Gastrocnemius medialis (tissue), 4 donors: Measurements from ENCODE around the gene PDLIM1. TPM values are rescaled to one million over a fixed set of nuclear protein-coding genes. Genes with fewer than 3 reads are reported as not detected.

Source experiments
- ATAC-seq, 2 donors: fragments of 150-250 bp; one replicate each; pipeline ENCODE4 v1.9.1; 2016
- DNase-seq, 2 donors: peaks; one replicate each; pipeline ENCODE4 v3.0.0-alpha.2; 2019
- H3K27ac ChIP-seq, 4 donors: fragments of 200-600 bp; sonication (generic); 1 replicate in 1 of 4; 2 replicates in 3 of 4; pipeline ENCODE4 v1.5.1; 2016 to 2018; ENCODE audit warnings: mild to moderate bottlenecking in 2 of 4, moderate library complexity in 1 of 4
- H3K27me3 ChIP-seq, 3 donors: fragments of 200-600 bp; sonication (generic) in 2 of 3; 1 replicate in 1 of 3; 2 replicates in 2 of 3; pipeline versions ENCODE4 v1.5.1 to v1.6.0; 2016 to 2019; ENCODE audit warnings: mild to moderate bottlenecking in 1 of 3, moderate library complexity in 1 of 3
- H3K36me3 ChIP-seq, 2 donors: fragments of 200-600 bp; sonication (generic) in 1 of 2; one replicate each; pipeline ENCODE4 v1.5.1; 2017 to 2018
- H3K4me1 ChIP-seq, 2 donors: fragments of 200-600 bp; sonication (generic) in 1 of 2; one replicate each; pipeline ENCODE4 v1.5.1; 2016 to 2017; ENCODE audit warnings: mild to moderate bottlenecking in 2 of 2
- H3K4me3 ChIP-seq, 4 donors: fragments of 200-600 bp; sonication (generic) in 3 of 4; 1 replicate in 1 of 4; 2 replicates in 3 of 4; pipeline ENCODE4 v1.5.1; 2016 to 2019; ENCODE audit warnings: mild to moderate bottlenecking in 2 of 4
- H3K9me3 ChIP-seq, 3 donors: fragments of 200-600 bp; sonication (generic) in 2 of 3; 1 replicate in 1 of 3; 2 replicates in 2 of 3; pipeline ENCODE4 v1.5.1; 2016 to 2019
- POLR2A ChIP-seq, 2 donors: fragments of 450-650 bp; IDR thresholded peaks; one replicate each; pipeline ENCODE4 v1.6.1; 2017; ENCODE audit warnings: antibody characterized with exemption in 2 of 2, mild to moderate bottlenecking in 2 of 2, moderate library complexity in 2 of 2
- in situ Hi-C, 4 donors: fragments of 200-750 bp; cut with MboI; loops; one replicate each; pipeline versions ENCODE4 v1.15.0 to v1.8.0; 2017; ENCODE audit warnings: low sequenced_read_pairs in 4 of 4
- intact Hi-C: fragments of 100-400 bp; cut with DNase I; formaldehyde crosslinking; loops from one replicate; pipeline ENCODE4 v1.15.1; 2023; ENCODE audit warnings: low total_unique reads
- total RNA-seq, 4 donors: library from RNA; depleted of rRNA; stranded (reverse); fragments of >200 nt; gene quantifications; one replicate each; pipeline versions ENCODE4 v1.1.0 to v1.2.3, GENCODE V29; 2016
- TF ChIP-seq, protein P1 (sequence below), 5 experiments: fragments of 450-650 bp in 3 of 5; fragments of 200-600 bp in 2 of 5; sonication (generic) in 2 of 5; IDR thresholded peaks in 4 of 5; conservative IDR thresholded peaks in 1 of 5; 1 replicate in 4 of 5; 2 replicates in 1 of 5; pipeline ENCODE4 v1.5.1; 2016 to 2019; ENCODE audit warnings: antibody characterized with exemption in 5 of 5, mild to moderate bottlenecking in 3 of 5, moderate library complexity in 3 of 5

Gene PDLIM1, protein sequence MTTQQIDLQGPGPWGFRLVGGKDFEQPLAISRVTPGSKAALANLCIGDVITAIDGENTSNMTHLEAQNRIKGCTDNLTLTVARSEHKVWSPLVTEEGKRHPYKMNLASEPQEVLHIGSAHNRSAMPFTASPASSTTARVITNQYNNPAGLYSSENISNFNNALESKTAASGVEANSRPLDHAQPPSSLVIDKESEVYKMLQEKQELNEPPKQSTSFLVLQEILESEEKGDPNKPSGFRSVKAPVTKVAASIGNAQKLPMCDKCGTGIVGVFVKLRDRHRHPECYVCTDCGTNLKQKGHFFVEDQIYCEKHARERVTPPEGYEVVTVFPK
- total RNA-seq, result 100 to 1,000 TPM; 157 to 572 (median 272) TPM

DNA sequence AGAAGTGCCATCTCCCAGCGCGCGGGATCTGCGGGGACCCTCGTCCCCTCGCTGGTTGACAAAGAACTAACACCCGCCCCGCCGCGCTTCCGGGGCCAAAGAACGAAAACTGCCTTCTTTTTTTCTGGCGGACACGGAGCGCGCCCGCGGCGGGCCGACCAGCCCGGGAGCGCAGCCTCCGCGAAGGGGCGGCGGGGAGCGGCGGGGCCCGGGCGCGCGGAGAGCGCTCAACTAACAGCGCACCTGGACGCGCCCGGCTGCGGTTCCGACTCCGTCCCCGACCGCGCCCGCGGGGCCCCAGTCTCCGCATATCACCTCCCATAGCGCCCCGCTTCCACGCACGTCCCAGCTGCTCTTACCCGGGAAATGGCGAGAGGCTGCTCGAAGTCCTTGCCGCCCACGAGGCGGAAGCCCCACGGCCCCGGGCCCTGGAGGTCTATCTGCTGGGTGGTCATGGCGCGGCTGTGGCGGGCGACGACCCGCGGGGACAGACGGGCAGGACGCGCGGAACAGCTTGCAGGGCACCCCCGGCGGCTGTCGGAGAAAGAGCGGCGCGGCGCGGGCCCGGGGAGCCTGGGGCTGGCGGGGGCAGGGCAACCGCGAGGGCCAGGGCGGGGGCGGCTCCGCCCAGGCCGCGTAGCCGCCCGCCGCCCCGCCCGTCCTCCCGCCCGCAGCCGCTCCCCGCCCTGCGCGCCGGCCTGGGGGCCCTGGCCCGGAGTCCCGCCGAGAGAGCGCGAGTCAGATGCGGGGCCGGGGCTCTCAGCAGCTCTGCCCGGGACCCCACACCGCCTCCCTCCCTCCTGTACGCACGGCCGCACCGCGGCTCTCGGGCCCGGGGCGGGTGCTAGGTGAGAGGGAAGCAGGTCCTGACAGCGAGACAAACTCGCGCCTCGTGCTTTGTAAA, at the start of gene PDLIM1:
PDLIM1 (minus strand) TSS at position 543 of the 904 bp plus-strand sequence; CDS start at position 455, 88 bp downstream.
- ATAC-seq (peak; percentile 41 to 44), DNase-seq (peak; percentile 54 to 74)
- Histone ChIP-seq H3K4me1 (peaks cover 27 to 36% of the 10 kb centered on the region in 2 donors), H3K9me3 (no peaks in the 10 kb centered on the region), H3K27me3 (no peaks in the 10 kb centered on the region), H3K36me3 (no peaks in the 10 kb centered on the region), H3K4me3 (peak within 1 kb of the TSS; percentile 66 to 89 (median 72)), H3K27ac (peak within 1 kb of the TSS; percentile 80 to 97 (median 92))
- TF ChIP-seq POLR2A (IDR thresholded peaks at IDR 0.05), result peak; percentile 89 to 93
- TF ChIP-seq, protein P1, sequence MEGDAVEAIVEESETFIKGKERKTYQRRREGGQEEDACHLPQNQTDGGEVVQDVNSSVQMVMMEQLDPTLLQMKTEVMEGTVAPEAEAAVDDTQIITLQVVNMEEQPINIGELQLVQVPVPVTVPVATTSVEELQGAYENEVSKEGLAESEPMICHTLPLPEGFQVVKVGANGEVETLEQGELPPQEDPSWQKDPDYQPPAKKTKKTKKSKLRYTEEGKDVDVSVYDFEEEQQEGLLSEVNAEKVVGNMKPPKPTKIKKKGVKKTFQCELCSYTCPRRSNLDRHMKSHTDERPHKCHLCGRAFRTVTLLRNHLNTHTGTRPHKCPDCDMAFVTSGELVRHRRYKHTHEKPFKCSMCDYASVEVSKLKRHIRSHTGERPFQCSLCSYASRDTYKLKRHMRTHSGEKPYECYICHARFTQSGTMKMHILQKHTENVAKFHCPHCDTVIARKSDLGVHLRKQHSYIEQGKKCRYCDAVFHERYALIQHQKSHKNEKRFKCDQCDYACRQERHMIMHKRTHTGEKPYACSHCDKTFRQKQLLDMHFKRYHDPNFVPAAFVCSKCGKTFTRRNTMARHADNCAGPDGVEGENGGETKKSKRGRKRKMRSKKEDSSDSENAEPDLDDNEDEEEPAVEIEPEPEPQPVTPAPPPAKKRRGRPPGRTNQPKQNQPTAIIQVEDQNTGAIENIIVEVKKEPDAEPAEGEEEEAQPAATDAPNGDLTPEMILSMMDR (IDR thresholded peaks at IDR 0.05 in 4 of 5, conservative IDR thresholded peaks at IDR 0.05 in 1 of 5), result peak; percentile 40 to 55 (median 44)
- in situ Hi-C loops, result no loop called here
- intact Hi-C loops, result no loop called here

GRCh38 chr10:95339863-95340262, 49.1 kb upstream of the PDLIM1 start:
- Histone ChIP-seq H3K9me3 (no peaks in the 10 kb centered on the region), H3K4me3 (no peak overlapping the region), H3K4me1 (peaks cover 18% of the 10 kb centered on the region in 2 donors), H3K27me3 (no peaks in the 10 kb centered on the region), H3K27ac (no peak overlapping the region), H3K36me3 (peaks cover 0 to 56% of the 10 kb centered on the region in 2 donors)
- in situ Hi-C loops (no loop called here), intact Hi-C loops (no loop called here)
- DNase-seq (no peak), ATAC-seq (no peak)
- no peak for TF ChIP-seq POLR2A (IDR thresholded peaks at IDR 0.05)
- TF ChIP-seq, protein P1 (IDR thresholded peaks at IDR 0.05 in 4 of 5, conservative IDR thresholded peaks at IDR 0.05 in 1 of 5), result no peak

DNA sequence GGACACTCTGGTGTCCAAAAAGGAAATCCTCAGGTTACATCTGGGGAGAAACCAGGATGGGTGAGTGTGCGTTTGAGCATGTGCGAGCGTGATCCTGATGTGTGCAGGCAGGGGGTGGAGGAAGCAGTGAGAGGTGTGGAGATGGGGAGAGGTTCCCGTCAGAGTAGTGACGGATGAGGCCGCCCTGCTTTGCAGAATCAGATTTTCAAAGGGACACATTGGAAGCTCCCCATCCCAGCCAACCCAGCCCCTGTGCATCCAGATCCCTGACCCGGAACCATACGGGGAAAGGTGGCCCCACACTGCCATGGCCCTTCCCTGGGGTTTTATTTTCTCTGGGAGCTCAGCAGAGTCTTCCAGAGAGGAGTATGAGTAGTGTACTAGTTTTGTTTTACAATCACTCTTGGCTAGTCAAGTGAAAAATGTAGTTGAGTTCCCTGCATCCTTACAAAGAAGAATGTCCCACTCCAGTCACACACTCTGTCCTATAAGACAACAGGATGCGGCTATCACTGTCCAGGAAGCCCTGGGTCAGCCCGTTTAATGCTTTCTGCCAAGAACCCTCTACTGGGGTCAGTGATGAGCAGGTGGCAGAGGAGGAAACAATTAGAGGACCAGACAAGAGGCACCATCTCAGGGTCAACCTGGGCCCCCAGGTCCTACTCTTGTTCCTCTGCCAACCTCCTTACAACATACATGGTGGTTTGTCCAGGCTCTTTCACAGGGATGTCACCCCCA, 46.8 kb upstream of the PDLIM1 start:
- ATAC-seq (peak in 1 of 2 donors; percentile 36), DNase-seq (no peak)
- in situ Hi-C loops, result no loop called here
- no peaks in the 10 kb centered on the region for H3K9me3 ChIP-seq
- peak overlapping the region; percentile 76 to 88 (median 82) for H3K27ac ChIP-seq
- peaks cover 31 to 34% of the 10 kb centered on the region in 2 donors for H3K4me1 ChIP-seq
- intact Hi-C loops, result no loop called here
- H3K27me3 ChIP-seq, result no peaks in the 10 kb centered on the region
- no peak overlapping the region for H3K4me3 ChIP-seq
- H3K36me3 ChIP-seq, result peaks cover 0 to 49% of the 10 kb centered on the region in 2 donors
- TF ChIP-seq, protein P1 (IDR thresholded peaks at IDR 0.05 in 4 of 5, conservative IDR thresholded peaks at IDR 0.05 in 1 of 5), result no peak
- TF ChIP-seq POLR2A (IDR thresholded peaks at IDR 0.05), result no peak

DNA sequence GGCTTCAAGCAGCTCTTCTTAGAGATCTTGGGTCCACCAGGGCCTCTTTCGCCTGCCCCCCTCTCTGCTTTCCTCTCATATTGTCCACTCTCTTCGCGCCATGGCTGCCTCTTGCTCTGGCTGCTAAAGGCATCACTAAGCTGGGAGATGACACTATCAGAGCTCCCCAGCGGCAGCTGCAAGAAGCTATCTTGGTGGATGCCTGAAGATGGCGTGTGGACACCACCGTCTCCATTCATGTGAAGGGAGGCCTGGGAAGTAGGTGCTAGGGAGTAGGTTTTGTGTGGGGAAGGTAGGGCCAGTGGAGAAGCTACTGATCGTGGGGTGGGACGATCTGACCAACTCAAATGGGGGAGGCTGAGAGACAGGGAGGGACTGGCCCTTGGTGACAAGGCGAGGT, 45.9 kb upstream of the PDLIM1 start:
- peak overlapping the region; percentile 76 to 88 (median 82) for H3K27ac ChIP-seq
- intact Hi-C loops (no loop called here), in situ Hi-C loops (no loop called here)
- no peak for TF ChIP-seq POLR2A (IDR thresholded peaks at IDR 0.05)
- TF ChIP-seq, protein P1 (IDR thresholded peaks at IDR 0.05 in 4 of 5, conservative IDR thresholded peaks at IDR 0.05 in 1 of 5), result no peak
- peaks cover 31 to 34% of the 10 kb centered on the region in 2 donors for H3K4me1 ChIP-seq
- H3K9me3 ChIP-seq, result no peaks in the 10 kb centered on the region
- H3K36me3 ChIP-seq, result peaks cover 0 to 52% of the 10 kb centered on the region in 2 donors
- DNase-seq (no peak), ATAC-seq (no peak)
- no peak overlapping the region for H3K4me3 ChIP-seq
- H3K27me3 ChIP-seq, result no peaks in the 10 kb centered on the region
